Measurements from ENCODE around the gene ATP2A3.

The ATP2A3 gene

DNA sequence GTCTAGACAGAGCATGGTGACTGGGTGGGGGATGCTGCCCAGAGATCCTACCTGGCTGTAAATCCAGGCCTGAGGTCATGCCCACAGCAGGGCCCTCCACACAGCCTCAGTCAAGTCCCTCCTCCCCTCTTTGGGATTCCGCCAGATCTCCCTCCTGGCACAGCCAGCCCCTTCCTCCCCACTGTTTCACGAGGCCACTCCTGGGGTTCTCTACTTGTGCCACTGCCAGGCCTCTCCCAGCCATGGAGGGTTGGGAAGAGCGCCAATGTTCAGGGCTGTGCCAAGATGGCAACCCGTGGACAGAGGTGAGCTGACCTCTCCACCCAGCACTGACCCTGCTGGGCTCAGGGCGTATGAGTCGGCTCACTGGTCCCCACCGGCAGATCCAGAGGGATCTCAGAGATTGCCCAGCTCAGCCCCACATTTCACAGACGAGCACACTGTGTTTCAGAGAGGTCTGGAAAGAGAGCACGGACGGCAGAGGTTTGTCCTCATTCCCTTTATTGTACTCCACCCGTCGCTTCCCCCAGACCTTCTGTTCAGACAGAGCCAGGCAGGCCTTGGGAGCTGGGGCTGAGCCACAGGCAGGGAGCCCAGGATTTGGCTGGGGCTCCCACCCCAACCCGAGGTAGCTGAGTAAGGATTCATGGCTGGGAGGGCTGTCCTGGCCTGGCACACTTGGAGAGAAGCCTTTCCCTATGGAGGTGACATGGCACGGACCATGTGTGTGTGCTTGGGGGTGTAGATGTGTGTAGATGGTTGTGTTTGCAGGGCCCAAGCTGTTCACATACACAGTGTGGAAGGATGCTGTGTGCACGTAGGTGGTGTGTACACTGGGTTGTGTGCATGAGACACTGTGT, 67.9 kb downstream of the ATP2A3 start:
- H3K4me3 ChIP-seq (replicated peaks in 1 of 2; ENCODE audit: low read depth in 2 of 2, low read length in 2 of 2) = no peak overlapping the region
- DNase-seq (ENCODE audit: low read depth in 2 of 2) = no peak
- no peak for TF ChIP-seq CTCF (IDR thresholded peaks at IDR 0.05; ENCODE audit: low read depth, low read length)

- no peak for DNase-seq (ENCODE audit: low read depth in 2 of 2)
- no peak overlapping the region for H3K4me3 ChIP-seq (replicated peaks in 1 of 2; ENCODE audit: low read depth in 2 of 2, low read length in 2 of 2)
- TF ChIP-seq CTCF (IDR thresholded peaks at IDR 0.05; ENCODE audit: low read depth, low read length) = no peak
Observed at GRCh38 chr17:3895354-3895753, 68.9 kb downstream of the ATP2A3 start.

DNA sequence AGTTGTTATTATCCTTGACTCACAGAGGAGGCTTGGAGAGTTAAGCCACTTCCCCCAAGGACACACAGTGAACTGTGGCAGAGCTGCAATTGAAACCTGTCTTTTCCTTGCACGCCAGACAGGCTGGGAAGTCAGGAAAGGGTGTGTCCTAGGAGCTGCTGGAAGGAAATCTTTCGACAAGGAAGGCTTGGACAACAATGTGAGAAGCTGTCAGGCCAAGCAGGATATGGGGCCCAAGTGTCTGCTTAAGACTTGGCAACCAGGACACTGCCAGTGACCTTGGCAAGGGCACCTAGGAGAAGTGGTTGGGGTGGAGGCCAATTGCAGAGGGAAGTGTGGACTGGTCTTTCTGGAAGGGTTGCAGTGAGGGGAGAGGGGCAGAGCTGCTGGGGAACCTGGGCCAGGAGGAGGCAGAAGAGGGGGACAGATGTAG, 69.3 kb downstream of the ATP2A3 start:
- no peak overlapping the region for H3K4me3 ChIP-seq (replicated peaks in 1 of 2; ENCODE audit: low read depth in 2 of 2, low read length in 2 of 2)
- DNase-seq (ENCODE audit: low read depth in 2 of 2) = peak; percentile 41 to 81
- no peak for TF ChIP-seq CTCF (IDR thresholded peaks at IDR 0.05; ENCODE audit: low read depth, low read length)

DNA sequence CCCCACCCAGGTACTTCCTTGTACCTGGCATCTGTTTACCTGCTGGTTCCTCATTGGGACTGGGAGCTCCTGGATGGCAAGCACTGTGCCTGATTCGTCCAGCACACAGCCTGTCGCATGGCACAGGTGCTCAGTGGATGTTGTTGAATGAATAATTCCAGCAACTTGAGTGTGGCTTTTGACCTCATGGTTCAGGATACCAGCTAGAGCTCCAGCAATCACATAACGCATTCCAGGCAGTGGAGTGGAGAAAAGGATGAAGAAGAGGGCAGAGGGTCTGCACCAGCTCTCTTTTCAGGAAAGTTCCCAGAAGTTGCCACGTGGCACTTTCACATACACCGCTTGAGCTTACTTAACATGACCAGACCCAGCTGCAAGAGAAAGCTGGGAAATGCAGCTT, 70.0 kb downstream of the ATP2A3 start:
- DNase-seq (ENCODE audit: low read depth in 2 of 2) = no peak
- no peak for TF ChIP-seq CTCF (IDR thresholded peaks at IDR 0.05; ENCODE audit: low read depth, low read length)
- no peak overlapping the region for H3K4me3 ChIP-seq (replicated peaks in 1 of 2; ENCODE audit: low read depth in 2 of 2, low read length in 2 of 2)

- H3K4me3 ChIP-seq (replicated peaks in 1 of 2; ENCODE audit: low read depth in 2 of 2, low read length in 2 of 2) = peak overlapping the region in 1 of 2 donors; percentile 41
- no peak for DNase-seq (ENCODE audit: low read depth in 2 of 2)
- no peak for TF ChIP-seq CTCF (IDR thresholded peaks at IDR 0.05; ENCODE audit: low read depth, low read length)
Observed at GRCh38 chr17:3893720-3894116, 70.5 kb downstream of the ATP2A3 start.

GRCh38 chr17:3893003-3893719, 71.1 kb downstream of the ATP2A3 start, which contains the start of gene CAMKK1:
Gene CAMKK1 (minus strand): TSS chr17:3893053. CDS start chr17:3885687, 7,366 bp downstream.
- peak; percentile 74 to 84 for DNase-seq (ENCODE audit: low read depth in 2 of 2)
- peak within 1 kb of the TSS; percentile 61 to 64 for H3K4me3 ChIP-seq (replicated peaks in 1 of 2; ENCODE audit: low read depth in 2 of 2, low read length in 2 of 2)
- TF ChIP-seq CTCF (IDR thresholded peaks at IDR 0.05; ENCODE audit: low read depth, low read length) = no peak
